Hepatocyte (in vitro differentiated cells): ENCODE results near the gene CD300A. TPM values are rescaled to one million over a fixed set of nuclear protein-coding genes. Genes with fewer than 3 reads are reported as not detected.

Experiments used
- DNase-seq: peaks from one replicate; pipeline ENCODE4 v3.0.0-alpha.2; 2016; ENCODE audit warnings: low spot score
- H2AFZ ChIP-seq: fragments of 200-600 bp; sonication (generic); 2 replicates; pipeline ENCODE4 v1.6.0; 2016; ENCODE audit warnings: antibody characterized with exemption, mild to moderate bottlenecking
- H3K27ac ChIP-seq: fragments of 200-600 bp; sonication (generic); 2 replicates; pipeline ENCODE4 v1.5.1; 2016; ENCODE audit warnings: mild to moderate bottlenecking
- H3K27me3 ChIP-seq: fragments of 200-600 bp; sonication (generic); 2 replicates; pipeline ENCODE4 v1.6.1; 2016
- H3K36me3 ChIP-seq: fragments of 200-600 bp; sonication (generic); replicated peaks from 2 replicates; pipeline ENCODE4 v1.5.1; 2016; ENCODE audit warnings: low read depth; ENCODE audit not compliant: insufficient read depth
- H3K4me1 ChIP-seq: fragments of 200-600 bp; sonication (generic); 2 replicates; pipeline ENCODE4 v1.5.1; 2016; ENCODE audit warnings: mild to moderate bottlenecking, moderate library complexity; ENCODE audit not compliant: insufficient read depth
- H3K4me2 ChIP-seq: fragments of 200-600 bp; sonication (generic); 2 replicates; pipeline ENCODE4 v1.6.0; 2016
- H3K4me3 ChIP-seq: fragments of 200-600 bp; sonication (generic); 2 replicates; pipeline ENCODE4 v1.5.1; 2016; ENCODE audit warnings: mild to moderate bottlenecking
- H3K79me2 ChIP-seq: fragments of 200-600 bp; sonication (generic); 2 replicates; pipeline ENCODE4 v1.6.0; 2017; ENCODE audit warnings: mild to moderate bottlenecking
- H3K9me2 ChIP-seq: fragments of 200-600 bp; sonication (generic); replicated peaks from 2 replicates; pipeline ENCODE4 v1.6.0; 2017; ENCODE audit warnings: mild to moderate bottlenecking; ENCODE audit not compliant: insufficient read depth
- H3K9me3 ChIP-seq: fragments of 200-600 bp; sonication (generic); 2 replicates; pipeline ENCODE4 v1.5.1; 2016; ENCODE audit warnings: low read depth, mild to moderate bottlenecking
- H4K20me1 ChIP-seq: fragments of 200-600 bp; sonication (generic); 2 replicates; pipeline ENCODE4 v1.6.0; 2016; ENCODE audit warnings: mild to moderate bottlenecking; ENCODE audit not compliant: insufficient read depth, poor library complexity, severe bottlenecking
- CTCF ChIP-seq: fragments of 200-600 bp; sonication (generic); IDR thresholded peaks from 2 replicates; pipeline ENCODE4 v1.5.1; 2016; ENCODE audit warnings: antibody characterized with exemption, mild to moderate bottlenecking; ENCODE audit not compliant: poor library complexity
- EZH2 ChIP-seq: fragments of 200-600 bp; sonication (generic); IDR thresholded peaks from 2 replicates; pipeline ENCODE4 v1.6.1; 2016; ENCODE audit warnings: antibody characterized with exemption, mild to moderate bottlenecking, borderline replicate concordance
- EZH2phosphoT487 ChIP-seq: fragments of 200-600 bp; sonication (generic); IDR thresholded peaks from one replicate; pipeline ENCODE4 v1.6.1; 2018; ENCODE audit warnings: antibody characterized with exemption, mild to moderate bottlenecking, low read depth, moderate library complexity; ENCODE audit not compliant: unreplicated experiment, severe bottlenecking
- WGBS: methylation state at CpG from one replicate; pipeline ENCODE4 v1.1.6; 2016; ENCODE audit warnings: low lambda C conversion rate; ENCODE audit errors: missing lambda C conversion rate; 5-methylcytosine and 5-hydroxymethylcytosine counted together
- polyA plus RNA-seq: library from polyadenylated mRNA; unstranded; fragments of >200 nt; fragmentation: Nextera tagmentation; extraction: Ambion mirVana; gene quantifications from 2 replicates; pipeline ENCODE4 v1.2.1, GENCODE V29; 2016
- total RNA-seq: library from RNA; depleted of rRNA; stranded (reverse); fragments of >200 nt; gene quantifications from 2 replicates; pipeline ENCODE4 v1.2.3, GENCODE V29; 2014

CD300A gene
- total and polyA plus RNA-seq, 2 experiments from 2014 or later: 0.22 to 1.1 TPM

- Histone ChIP-seq H3K27ac (no peak overlapping the region), H3K4me3 (no peak overlapping the region)
- 73% methylated on average over 8 of the region's 11 CpGs for WGBS
Observed at GRCh38 chr17:74466828-74467184, 372 bp downstream of the CD300A start.

GRCh38 chr17:74467221-74467951, 952 bp downstream of the CD300A start:
- H3K4me2 ChIP-seq: no peak overlapping the region
- no peak overlapping the region for H2AFZ ChIP-seq
- H3K27ac ChIP-seq: no peak overlapping the region
- H4K20me1 ChIP-seq: no peaks in the 10 kb centered on the region
- no peaks in the 10 kb centered on the region for H3K36me3 ChIP-seq
- H3K4me3 ChIP-seq: no peak overlapping the region
- WGBS: 61% methylated on average over 19 of the region's 21 CpGs
- TF ChIP-seq EZH2phosphoT487 (no peak), EZH2 (no peak), CTCF (no peak)
- H3K79me2 ChIP-seq: no peaks in the 10 kb centered on the region
- no peaks in the 10 kb centered on the region for H3K9me3 ChIP-seq
- H3K4me1 ChIP-seq: peaks cover 3% of the 10 kb centered on the region
- H3K27me3 ChIP-seq: no peaks in the 10 kb centered on the region
- no peak for DNase-seq
- H3K9me2 ChIP-seq: no peaks in the 10 kb centered on the region

More at GRCh38 chr17:74466828-74467184, 372 bp downstream of the CD300A start:
- no peaks in the 10 kb centered on the region for H3K36me3 ChIP-seq
- H2AFZ ChIP-seq: no peak overlapping the region
- H3K9me3 ChIP-seq: no peaks in the 10 kb centered on the region
- no peaks in the 10 kb centered on the region for H4K20me1 ChIP-seq
- no peaks in the 10 kb centered on the region for H3K27me3 ChIP-seq
- H3K79me2 ChIP-seq: no peaks in the 10 kb centered on the region
- peaks cover 3% of the 10 kb centered on the region for H3K4me1 ChIP-seq
- DNase-seq: no peak
- no peak for TF ChIP-seq EZH2phosphoT487
- no peaks in the 10 kb centered on the region for H3K9me2 ChIP-seq
- H3K4me2 ChIP-seq: no peak overlapping the region

GRCh38 chr17:74471341-74471740, 4.9 kb downstream of the CD300A start:
- Histone ChIP-seq H3K9me3 (peaks cover 4% of the 10 kb centered on the region), H2AFZ (no peak overlapping the region), H3K27me3 (no peaks in the 10 kb centered on the region), H3K79me2 (no peaks in the 10 kb centered on the region), H3K4me3 (no peak overlapping the region), H3K9me2 (no peaks in the 10 kb centered on the region), H3K4me2 (no peak overlapping the region), H3K27ac (no peak overlapping the region), H3K4me1 (no peaks in the 10 kb centered on the region), H4K20me1 (no peaks in the 10 kb centered on the region), H3K36me3 (no peaks in the 10 kb centered on the region)
- no peak for TF ChIP-seq EZH2phosphoT487
- TF ChIP-seq EZH2: no peak
- no peak for TF ChIP-seq CTCF
- DNase-seq: no peak
- 90% methylated on average over 3 of the region's 3 CpGs for WGBS

GRCh38 chr17:74472890-74473289, 6.5 kb downstream of the CD300A start:
- H3K4me3 ChIP-seq: no peak overlapping the region
- TF ChIP-seq CTCF (no peak), EZH2phosphoT487 (no peak), EZH2 (no peak)
- no peak overlapping the region for H2AFZ ChIP-seq
- no peaks in the 10 kb centered on the region for H3K9me2 ChIP-seq
- no peaks in the 10 kb centered on the region for H4K20me1 ChIP-seq
- no peak for DNase-seq
- no peak overlapping the region for H3K4me2 ChIP-seq
- WGBS: 93% methylated on average over 4 of the region's 4 CpGs
- H3K27ac ChIP-seq: no peak overlapping the region
- H3K9me3 ChIP-seq: peaks cover 4% of the 10 kb centered on the region
- H3K36me3 ChIP-seq: no peaks in the 10 kb centered on the region
- no peaks in the 10 kb centered on the region for H3K27me3 ChIP-seq
- H3K4me1 ChIP-seq: no peaks in the 10 kb centered on the region
- H3K79me2 ChIP-seq: no peaks in the 10 kb centered on the region
